Tibial artery (tissue), 4 donors: ENCODE results near the gene EGLN2.
"Not testable (repeated sequence)": the region's sequence is repeated elsewhere in the genome, so short reads cannot be mapped to it uniquely, and the experiment has no call there.

Source experiments
- DNase-seq, 2 donors: peaks; one replicate each; pipeline ENCODE4 v3.0.0-alpha.2; 2019
- H3K27ac ChIP-seq, 2 donors: fragments of 200-600 bp; sonication (generic) in 1 of 2; 1 replicate in 1 of 2; 2 replicates in 1 of 2; pipeline ENCODE4 v1.5.1; 2018 to 2019; ENCODE audit warnings: mild to moderate bottlenecking in 1 of 2
- H3K27me3 ChIP-seq, 2 donors: fragments of 200-600 bp; sonication (generic) in 1 of 2; one replicate each; pipeline versions ENCODE4 v1.5.1 to v1.6.0; 2016 to 2019
- H3K36me3 ChIP-seq, 3 donors: fragments of 200-600 bp; sonication (generic) in 2 of 3; one replicate each; pipeline ENCODE4 v1.5.1; 2016 to 2019; ENCODE audit warnings: mild to moderate bottlenecking in 2 of 3
- H3K4me1 ChIP-seq, 4 donors: fragments of 200-600 bp; sonication (generic) in 2 of 4; 1 replicate in 3 of 4; 2 replicates in 1 of 4; pipeline ENCODE4 v1.5.1; 2016 to 2019
- H3K4me3 ChIP-seq, 2 donors: fragments of 200-600 bp; sonication (generic) in 1 of 2; 1 replicate in 1 of 2; 2 replicates in 1 of 2; pipeline ENCODE4 v1.5.1; 2018 to 2019; ENCODE audit warnings: mild to moderate bottlenecking in 2 of 2
- H3K9me3 ChIP-seq, 3 donors: fragments of 200-600 bp; sonication (generic) in 1 of 3; one replicate each; pipeline ENCODE4 v1.5.1; 2016 to 2019
- CTCF ChIP-seq, 2 experiments: fragments of 200-600 bp in 1 of 2; fragments of 450-650 bp in 1 of 2; IDR thresholded peaks; one replicate each; pipeline ENCODE4 v1.5.1; 2017 to 2019; ENCODE audit warnings: antibody characterized with exemption in 2 of 2, mild to moderate bottlenecking in 1 of 2, moderate library complexity in 1 of 2
- intact Hi-C: fragments of 100-400 bp; cut with DNase I; formaldehyde crosslinking; loops from one replicate; pipeline ENCODE4 v1.15.0; 2023; ENCODE audit warnings: low total_unique reads

EGLN2 gene

GRCh38 chr19:40819479-40820234 is 20.7 kb downstream of the EGLN2 start:
- H3K36me3 ChIP-seq, H3K9me3 ChIP-seq, H3K4me3 ChIP-seq, intact Hi-C loops, H3K27me3 ChIP-seq: not testable (repeated sequence)
- H3K27ac ChIP-seq: peak overlapping the region in 1 of 2 donors; percentile 22
- peak in 1 of 2 donors; percentile 68 for DNase-seq
- peak; percentile 69 to 77 for TF ChIP-seq CTCF (IDR thresholded peaks at IDR 0.05)
- peaks cover 0 to 19% (median 8%) of the 10 kb centered on the region in 4 donors for H3K4me1 ChIP-seq

GRCh38 chr19:40822161-40822560 is 23.2 kb downstream of the EGLN2 start:
- intact Hi-C loops: no loop called here
- no peak for TF ChIP-seq CTCF (IDR thresholded peaks at IDR 0.05)
- peaks cover 0 to 19% (median 8%) of the 10 kb centered on the region in 4 donors for H3K4me1 ChIP-seq
- no peak overlapping the region for H3K4me3 ChIP-seq
- H3K27ac ChIP-seq: no peak overlapping the region
- H3K36me3 ChIP-seq: peaks cover 4 to 8% (median 6%) of the 10 kb centered on the region in 3 donors
- DNase-seq: peak in 1 of 2 donors; percentile 63
- H3K9me3 ChIP-seq: no peaks in the 10 kb centered on the region
- H3K27me3 ChIP-seq: no peaks in the 10 kb centered on the region

GRCh38 chr19:40822704-40823553 is 23.9 kb downstream of the EGLN2 start:
- Histone ChIP-seq H3K4me1 (peaks cover 0 to 19% (median 8%) of the 10 kb centered on the region in 4 donors), H3K36me3 (peaks cover 11 to 15% (median 13%) of the 10 kb centered on the region in 3 donors)
- H3K27ac ChIP-seq, H3K27me3 ChIP-seq, intact Hi-C loops, H3K9me3 ChIP-seq, H3K4me3 ChIP-seq: not testable (repeated sequence)
- peak in 1 of 2 donors; percentile 61 for DNase-seq

GRCh38 chr19:40824916-40825315 is 25.9 kb downstream of the EGLN2 start:
- intact Hi-C loops, H3K4me3 ChIP-seq, H3K27me3 ChIP-seq, H3K4me1 ChIP-seq, H3K9me3 ChIP-seq, H3K27ac ChIP-seq: not testable (repeated sequence)
- peak in 1 of 2 donors; percentile 59 for DNase-seq
- H3K36me3 ChIP-seq: peaks cover 11 to 27% (median 23%) of the 10 kb centered on the region in 3 donors

GRCh38 chr19:40825460-40826095 is 26.6 kb downstream of the EGLN2 start:
- DNase-seq: peak in 1 of 2 donors; percentile 24
- H3K36me3 ChIP-seq: peaks cover 11 to 27% (median 23%) of the 10 kb centered on the region in 3 donors
- H3K4me1 ChIP-seq, H3K4me3 ChIP-seq, intact Hi-C loops, H3K9me3 ChIP-seq, H3K27ac ChIP-seq, H3K27me3 ChIP-seq: not testable (repeated sequence)

GRCh38 chr19:40826312-40826698 is 27.3 kb downstream of the EGLN2 start:
- H3K27me3 ChIP-seq, H3K4me3 ChIP-seq, intact Hi-C loops, H3K9me3 ChIP-seq, DNase-seq, H3K27ac ChIP-seq, H3K4me1 ChIP-seq: not testable (repeated sequence)
- peaks cover 11 to 27% (median 23%) of the 10 kb centered on the region in 3 donors for H3K36me3 ChIP-seq

GRCh38 chr19:40826699-40827385 is 27.9 kb downstream of the EGLN2 start:
- peaks cover 11 to 27% (median 23%) of the 10 kb centered on the region in 3 donors for H3K36me3 ChIP-seq
- H3K27ac ChIP-seq, H3K4me1 ChIP-seq, H3K9me3 ChIP-seq, H3K4me3 ChIP-seq, intact Hi-C loops, H3K27me3 ChIP-seq: not testable (repeated sequence)
- peak in 1 of 2 donors; percentile 47 for DNase-seq
